HepG2 (cell line): ENCODE measurements around the gene LAG3. TPM values are rescaled to one million over a fixed set of nuclear protein-coding genes. Genes with fewer than 3 reads are reported as not detected.

Source experiments
- ATAC-seq: fragments of 200-7000 bp; cut with Tn5 transposase; 3 replicates; pipeline ENCODE4 v1.9.1; 2020; ENCODE audit warnings: mild to moderate bottlenecking, moderate library complexity
- BruUV-seq: library from RNA; stranded (reverse); fragments of 400-500 nt; replicated peaks from 2 replicates; lab custom pipeline; 2021; lab: Mats Ljungman, UMichigan
- CTCF ChIA-PET: fragments of 300-600 bp; formaldehyde crosslinking; extraction: SDS; loops from one replicate; lab custom pipeline; 2021; ENCODE audit warnings: low total read pairs, inconsistent platforms, low intra/inter-chr PET ratio; lab: Yijun Ruan, JAX
- POLR2A ChIA-PET: fragments of 350-600 bp; sonication (Branson Sonifier 250); formaldehyde crosslinking; loops from one replicate; lab custom pipeline; 2020; ENCODE audit warnings: antibody characterized with exemption, inconsistent platforms; lab: Yijun Ruan, JAX
- DNase-seq: peaks from one replicate; pipeline ENCODE4 v3.0.0-alpha.2; 2015; ENCODE audit warnings: low spot score
- FAIRE-seq: peaks from 3 replicates; lab custom pipeline; 2011; peaks lifted over from hg19 to GRCh38; lab: Jason Lieb, UNC
- H2AFZ ChIP-seq: one replicate; pipeline ENCODE4 v1.6.1; 2011; ENCODE audit warnings: low read length, inconsistent platforms
- H3K27ac ChIP-seq: fragments of 300-600 bp; 3 replicates; pipeline ENCODE4 v1.8.0; 2011; ENCODE audit warnings: mixed run types, mild to moderate bottlenecking, mixed read lengths, low read length, inconsistent platforms; ENCODE audit not compliant: insufficient read depth; ENCODE audit errors: extremely low read length
- H3K27me3 ChIP-seq, 2 experiments: fragments of 200-600 bp in 1 of 2; 2 replicates in 1 of 2; 3 replicates in 1 of 2; pipeline versions ENCODE4 v1.6.0 to v1.8.0; 2011; ENCODE audit warnings: low read length in 2 of 2, mild to moderate bottlenecking in 2 of 2, moderate library complexity in 2 of 2, inconsistent platforms in 1 of 2; ENCODE audit not compliant: insufficient read depth in 2 of 2, control insufficient read depth in 1 of 2
- H3K36me3 ChIP-seq, 2 experiments: fragments of 200-600 bp in 1 of 2; replicated peaks in 1 of 2; 2 replicates in 1 of 2; 3 replicates in 1 of 2; pipeline versions ENCODE4 v1.5.1 to v1.8.0; 2011; ENCODE audit warnings: low read length in 2 of 2, inconsistent platforms in 1 of 2; ENCODE audit not compliant: insufficient read depth in 2 of 2, control insufficient read depth in 1 of 2
- H3K4me1 ChIP-seq: 2 replicates; pipeline ENCODE4 v1.5.1; 2012; ENCODE audit warnings: low read length, inconsistent platforms; ENCODE audit not compliant: insufficient read depth
- H3K4me2 ChIP-seq: 2 replicates; pipeline ENCODE4 v1.6.0; 2011; ENCODE audit warnings: low read depth, low read length, inconsistent platforms
- H3K4me3 ChIP-seq, 3 experiments: fragments of 200-600 bp in 1 of 3; sonication (generic), shearing (Covaris generic) in 1 of 3; replicated peaks in 1 of 3; 2 replicates each; pipeline ENCODE4 v1.5.1; 2011 to 2016; ENCODE audit warnings: low read length in 3 of 3, inconsistent platforms in 2 of 3, low read depth in 2 of 3, mild to moderate bottlenecking in 2 of 3, control low read depth in 1 of 3, mixed read lengths in 1 of 3; ENCODE audit not compliant: insufficient read depth in 1 of 3
- H3K79me2 ChIP-seq: one replicate; pipeline ENCODE4 v1.6.1; 2011; ENCODE audit warnings: low read length, inconsistent platforms; ENCODE audit not compliant: insufficient read depth
- H3K9ac ChIP-seq: 2 replicates; pipeline ENCODE4 v1.6.0; 2011; ENCODE audit warnings: mild to moderate bottlenecking, low read depth, low read length, inconsistent platforms; ENCODE audit not compliant: insufficient read depth
- H3K9me3 ChIP-seq: 2 replicates; pipeline ENCODE4 v1.5.1; 2012; ENCODE audit warnings: mild to moderate bottlenecking, low read length
- H4K20me1 ChIP-seq: 2 replicates; pipeline ENCODE4 v1.6.0; 2011; ENCODE audit warnings: inconsistent platforms, mild to moderate bottlenecking, low read length, moderate library complexity; ENCODE audit not compliant: insufficient read depth
- ARNT ChIP-seq: fragments of 450-650 bp; IDR thresholded peaks from 2 replicates; pipeline ENCODE4 v1.6.1; 2017
- BORCS8-MEF2B ChIP-seq: sonication (generic); formaldehyde crosslinking; IDR thresholded peaks from 2 replicates; pipeline ENCODE4 v1.8.0; 2022; ENCODE audit warnings: mild to moderate bottlenecking, missing genetic modification reagents
- KLF12 ChIP-seq: sonication (generic); formaldehyde crosslinking; IDR thresholded peaks from 2 replicates; pipeline ENCODE4 v1.4.0; 2020; ENCODE audit warnings: missing genetic modification reagents, borderline replicate concordance
- NPAS2 ChIP-seq: sonication (generic); formaldehyde crosslinking; IDR thresholded peaks from 2 replicates; pipeline ENCODE4 v1.8.0; 2022; ENCODE audit warnings: mild to moderate bottlenecking, missing genetic modification reagents, borderline replicate concordance
- RCOR2 ChIP-seq: IDR thresholded peaks from 2 replicates; pipeline ENCODE4 v1.6.1; 2016; ENCODE audit warnings: missing biosample characterization, missing genetic modification reagents
- STAG1 ChIP-seq: sonication (generic); formaldehyde crosslinking; IDR thresholded peaks from 2 replicates; pipeline ENCODE4 v1.4.0; 2020; ENCODE audit warnings: missing genetic modification reagents
- ZFP91 ChIP-seq: sonication (generic); formaldehyde crosslinking; IDR thresholded peaks from 2 replicates; pipeline ENCODE4 v1.9.0; 2022; ENCODE audit warnings: missing genetic modification reagents, mild to moderate bottlenecking, borderline replicate concordance
- ZNF614 ChIP-seq: IDR thresholded peaks from 2 replicates; pipeline ENCODE4 v1.6.1; 2018; ENCODE audit warnings: missing biosample characterization, missing genetic modification reagents, inconsistent platforms, borderline replicate concordance
- ZNF646 ChIP-seq: sonication (generic); formaldehyde crosslinking; IDR thresholded peaks from 2 replicates; pipeline ENCODE4 v1.9.0; 2021; ENCODE audit warnings: mild to moderate bottlenecking, missing genetic modification reagents
- ZSCAN30 ChIP-seq: sonication (generic); formaldehyde crosslinking; IDR thresholded peaks from 2 replicates; pipeline ENCODE4 v1.5.0; 2020; ENCODE audit warnings: mild to moderate bottlenecking, missing genetic modification reagents
- whole genome bisulfite sequencing: methylation state at CpG from one replicate; pipeline ENCODE4 v1.1.6; 2017; ENCODE audit warnings: low lambda C conversion rate; 5-methylcytosine and 5-hydroxymethylcytosine counted together
- in situ Hi-C: cut with HindIII; loops from 2 replicates; pipeline ENCODE4 v1.10.0; 2017; ENCODE audit warnings: low pct_unique_long_range_greater_than_20kb; ENCODE audit not compliant: extremely low pct_ligation_motif_present
- intact Hi-C: fragments of 100-400 bp; cut with micrococcal nuclease; formaldehyde crosslinking; loops from one replicate; pipeline ENCODE4 v1.10.0; 2022; ENCODE audit not compliant: unreplicated experiment
- polyA plus RNA-seq, 8 experiments: library from polyadenylated mRNA; depleted of rRNA in 3 of 8; stranded (reverse) in 7 of 8; unstranded in 1 of 8; fragments of >200 nt; fragmentation: Illumina TruSeq in 4 of 8; extraction: Trizol in 4 of 8; gene quantifications; 2 replicates each; pipeline versions ENCODE4 v1.2.1 to v1.2.3, GENCODE V29; 2011 to 2016; ENCODE audit warnings: low read depth in 4 of 8, missing spikeins in 1 of 8, mixed read lengths in 1 of 8; ENCODE audit not compliant: insufficient read depth in 1 of 8
- total RNA-seq, 5 experiments: library from RNA; depleted of rRNA; stranded (reverse); fragments of >200 nt; fragmentation: Illumina TruSeq; extraction: Trizol; gene quantifications; 2 replicates each; pipeline ENCODE4 v1.2.3, GENCODE V29; 2016; ENCODE audit warnings: low read depth in 1 of 5
- TF ChIP-seq, protein P1 (sequence below): IDR thresholded peaks from 2 replicates; pipeline ENCODE4 v1.6.1; 2016; ENCODE audit warnings: low read depth
- TF ChIP-seq, protein P2 (sequence below): IDR thresholded peaks from 2 replicates; pipeline ENCODE4 v1.6.1; 2016; ENCODE audit warnings: low read depth, borderline replicate concordance

Gene LAG3
- total and polyA plus RNA-seq, 2 of the 13 experiments (the other 11 are each of a cell fraction or from before 2014, with no cell fraction given) = 0.11 to 0.26 TPM

DNA sequence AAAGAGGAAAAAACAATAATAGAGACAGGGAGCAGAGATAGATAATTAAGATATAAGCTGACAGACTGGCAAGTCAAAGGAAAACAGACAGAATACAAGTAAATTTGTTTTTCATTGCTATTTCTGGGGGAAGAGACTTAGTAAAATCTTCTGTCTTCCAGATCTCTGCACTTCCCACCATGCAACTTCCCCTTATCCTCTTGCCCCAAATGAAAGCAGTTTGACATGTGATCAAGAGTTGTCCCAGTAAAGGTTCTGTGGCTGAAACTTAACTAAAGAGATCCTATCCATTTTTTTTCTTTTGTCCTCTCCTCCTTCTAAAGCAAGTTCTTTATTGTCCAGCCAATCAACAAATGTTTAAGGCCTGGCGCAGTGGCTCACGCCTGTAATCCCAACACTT is 17.9 kb upstream of the LAG3 start:
- H3K4me1 ChIP-seq = peaks cover 39% of the 10 kb centered on the region
- TF ChIP-seq ZFP91 (CRISPR knock-in tag) (no peak), STAG1 (CRISPR knock-in tag) (no peak), BORCS8-MEF2B (CRISPR knock-in tag) (no peak), NPAS2 (CRISPR knock-in tag) (no peak), ARNT (no peak), ZNF614 (CRISPR knock-in tag) (no peak), KLF12 (CRISPR knock-in tag) (no peak), ZSCAN30 (no peak), RCOR2 (CRISPR knock-in tag) (no peak), ZNF646 (CRISPR knock-in tag) (no peak)
- TF ChIP-seq, protein P1, sequence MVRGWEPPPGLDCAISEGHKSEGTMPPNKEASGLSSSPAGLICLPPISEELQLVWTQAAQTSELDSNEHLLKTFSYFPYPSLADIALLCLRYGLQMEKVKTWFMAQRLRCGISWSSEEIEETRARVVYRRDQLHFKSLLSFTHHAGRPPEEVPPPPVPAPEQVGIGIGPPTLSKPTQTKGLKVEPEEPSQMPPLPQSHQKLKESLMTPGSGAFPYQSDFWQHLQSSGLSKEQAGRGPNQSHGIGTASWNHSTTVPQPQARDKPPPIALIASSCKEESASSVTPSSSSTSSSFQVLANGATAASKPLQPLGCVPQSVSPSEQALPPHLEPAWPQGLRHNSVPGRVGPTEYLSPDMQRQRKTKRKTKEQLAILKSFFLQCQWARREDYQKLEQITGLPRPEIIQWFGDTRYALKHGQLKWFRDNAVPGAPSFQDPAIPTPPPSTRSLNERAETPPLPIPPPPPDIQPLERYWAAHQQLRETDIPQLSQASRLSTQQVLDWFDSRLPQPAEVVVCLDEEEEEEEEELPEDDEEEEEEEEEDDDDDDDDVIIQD = no peak
- TF ChIP-seq, protein P2, sequence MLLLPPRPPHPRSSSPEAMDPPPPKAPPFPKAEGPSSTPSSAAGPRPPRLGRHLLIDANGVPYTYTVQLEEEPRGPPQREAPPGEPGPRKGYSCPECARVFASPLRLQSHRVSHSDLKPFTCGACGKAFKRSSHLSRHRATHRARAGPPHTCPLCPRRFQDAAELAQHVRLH (CRISPR knock-in tag) = no peak
- ChIA-PET POLR2A (interaction anchor here (1.3 to 3.8 kb wide), 16 partner anchors 9 to 141 kb away, joined by 3 to 162 read pairs (median 16); partner anchors contain the start of genes CDCA3, COPS7A, GPR162 and LAG3), CTCF (interaction anchor here (0.7 to 4.4 kb wide), 4 partner anchors 13 to 71 kb away, joined by 5 to 54 read pairs (median 24); partner anchors contain the start of gene PTMS)
- H3K4me3 ChIP-seq = no peak overlapping the region
- DNase-seq (no peak), ATAC-seq (no peak), FAIRE-seq (no peak)
- no peaks in the 10 kb centered on the region for H3K9me3 ChIP-seq
- no peak overlapping the region for H2AFZ ChIP-seq
- H3K4me2 ChIP-seq = 0 out of 2 replicates have a peak overlapping the region, but pooled peaks have one; percentile 98
- H3K9ac ChIP-seq = no peak overlapping the region
- no peaks in the 10 kb centered on the region for H3K27me3 ChIP-seq
- 0 out of 2 replicates have a peak, but pooled peaks cover 6% of the 10 kb centered on the region for H4K20me1 ChIP-seq
- intact Hi-C loops = no loop called here
- H3K36me3 ChIP-seq = peaks cover 12 to 23% of the 10 kb centered on the region in 2 experiments
- WGBS = 91% methylated on average over 2 of the region's 2 CpGs
- no peak overlapping the region for H3K27ac ChIP-seq
- no TSS peak for BruUV-seq
- in situ Hi-C loops = loop anchor here (5.0 kb wide), 1 partner anchor 73 kb away; the partner anchor contains the start of gene P3H3
- peaks cover 21% of the 10 kb centered on the region for H3K79me2 ChIP-seq
